Transverse colon (tissue), 4 donors: ENCODE data around the gene TUSC2. TPM values are rescaled to one million over a fixed set of nuclear protein-coding genes. Genes with fewer than 3 reads are reported as not detected.
"Not testable (repeated sequence)": the region's sequence is repeated elsewhere in the genome, so short reads cannot be mapped to it uniquely, and the experiment has no call there.

Experiments used
- DNase-seq: peaks from one replicate; pipeline ENCODE4 v3.0.0-alpha.2; 2019
- H3K27ac ChIP-seq, 4 donors: fragments of 200-600 bp; sonication (generic); 2 replicates each; pipeline ENCODE4 v1.5.1; 2016 to 2018; ENCODE audit warnings: inconsistent platforms in 4 of 4
- H3K27me3 ChIP-seq: fragments of 200-600 bp; sonication (generic); 2 replicates; pipeline ENCODE4 v1.5.1; 2017; ENCODE audit warnings: inconsistent platforms
- H3K36me3 ChIP-seq, 4 donors: fragments of 200-600 bp; sonication (generic); 2 replicates each; pipeline ENCODE4 v1.5.1; 2017 to 2019; ENCODE audit warnings: inconsistent platforms in 4 of 4
- H3K4me1 ChIP-seq, 4 donors: fragments of 200-600 bp; sonication (generic); 2 replicates each; pipeline ENCODE4 v1.5.1; 2017 to 2020; ENCODE audit warnings: inconsistent platforms in 4 of 4
- H3K4me3 ChIP-seq, 4 donors: fragments of 200-600 bp; sonication (generic); 1 replicate in 1 of 4; 2 replicates in 3 of 4; pipeline versions ENCODE4 v1.5.1 to v1.6.1; 2017 to 2019; ENCODE audit warnings: inconsistent platforms in 4 of 4
- H3K9me3 ChIP-seq, 2 donors: fragments of 200-600 bp; sonication (generic); 2 replicates each; pipeline ENCODE4 v1.5.1; 2017 to 2019; ENCODE audit warnings: inconsistent platforms in 2 of 2
- EP300 ChIP-seq: sonication (generic); formaldehyde crosslinking; IDR thresholded peaks from one replicate; pipeline ENCODE4 v1.6.1; 2017; ENCODE audit warnings: antibody characterized with exemption, low read depth
- POLR2A ChIP-seq: fragments of 450-650 bp; IDR thresholded peaks from one replicate; pipeline ENCODE4 v1.6.1; 2016; ENCODE audit warnings: antibody characterized with exemption, mild to moderate bottlenecking, moderate library complexity
- POLR2AphosphoS5 ChIP-seq, 3 donors: sonication (generic); formaldehyde crosslinking; IDR thresholded peaks; one replicate each; pipeline ENCODE4 v1.6.1; 2016; ENCODE audit warnings: antibody characterized with exemption in 3 of 3
- WGBS, 2 donors: methylation state at CpG; one replicate each; pipeline ENCODE4 v1.1.5; 2018; ENCODE audit warnings: low coverage in 1 of 2; 5-methylcytosine and 5-hydroxymethylcytosine counted together
- in situ Hi-C, 4 donors: fragments of 200-750 bp; cut with MboI; loops; one replicate each; pipeline versions ENCODE4 v1.15.0 to v1.15.1; 2017; ENCODE audit warnings: low sequenced_read_pairs in 3 of 4, low pct_ligation_motif_present in 1 of 4, low pct_unique_long_range_greater_than_20kb in 1 of 4
- intact Hi-C: fragments of 100-400 bp; cut with DNase I; formaldehyde crosslinking; loops from one replicate; pipeline ENCODE4 v1.15.1; 2023; ENCODE audit warnings: low total_unique reads
- total RNA-seq, 4 donors: library from RNA; depleted of rRNA; stranded (reverse); fragments of >200 nt; gene quantifications; one replicate each; pipeline ENCODE4 v1.1.0, GENCODE V29; 2016
- TF ChIP-seq, protein P1 (sequence below), 5 experiments: fragments of 200-600 bp in 3 of 5; fragments of 450-650 bp in 2 of 5; sonication (generic) in 3 of 5; IDR thresholded peaks; 1 replicate in 2 of 5; 2 replicates in 3 of 5; pipeline ENCODE4 v1.5.1; 2016 to 2017; ENCODE audit warnings: antibody characterized with exemption in 5 of 5, inconsistent platforms in 3 of 5, mild to moderate bottlenecking in 2 of 5, moderate library complexity in 1 of 5

Gene TUSC2
- total RNA-seq, 4 donors from 2014 or later = 7.9 to 39.6 (median 28.0) TPM

DNA sequence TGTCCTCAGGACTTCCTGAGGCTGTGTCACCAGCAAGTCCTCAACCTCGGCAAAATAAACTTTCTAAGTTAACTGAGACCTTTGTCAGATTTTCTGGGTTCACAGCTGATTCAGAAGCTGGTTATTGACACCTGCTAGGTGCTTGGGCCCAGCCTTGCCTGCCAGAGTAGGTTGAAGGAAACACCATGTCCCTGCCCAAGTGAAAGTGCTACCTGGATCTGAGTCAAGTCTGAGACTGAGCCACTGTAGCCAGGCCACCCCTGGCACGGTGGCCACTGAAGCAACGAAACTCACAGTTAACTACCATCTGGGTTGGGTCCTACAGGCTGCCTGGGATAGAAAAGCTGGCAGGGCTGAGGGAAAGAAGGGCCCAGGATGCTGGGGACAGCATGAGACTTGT is 13.7 kb downstream of the TUSC2 start:
- in situ Hi-C loops (no loop called here), intact Hi-C loops (no loop called here)
- TF ChIP-seq, protein P1, sequence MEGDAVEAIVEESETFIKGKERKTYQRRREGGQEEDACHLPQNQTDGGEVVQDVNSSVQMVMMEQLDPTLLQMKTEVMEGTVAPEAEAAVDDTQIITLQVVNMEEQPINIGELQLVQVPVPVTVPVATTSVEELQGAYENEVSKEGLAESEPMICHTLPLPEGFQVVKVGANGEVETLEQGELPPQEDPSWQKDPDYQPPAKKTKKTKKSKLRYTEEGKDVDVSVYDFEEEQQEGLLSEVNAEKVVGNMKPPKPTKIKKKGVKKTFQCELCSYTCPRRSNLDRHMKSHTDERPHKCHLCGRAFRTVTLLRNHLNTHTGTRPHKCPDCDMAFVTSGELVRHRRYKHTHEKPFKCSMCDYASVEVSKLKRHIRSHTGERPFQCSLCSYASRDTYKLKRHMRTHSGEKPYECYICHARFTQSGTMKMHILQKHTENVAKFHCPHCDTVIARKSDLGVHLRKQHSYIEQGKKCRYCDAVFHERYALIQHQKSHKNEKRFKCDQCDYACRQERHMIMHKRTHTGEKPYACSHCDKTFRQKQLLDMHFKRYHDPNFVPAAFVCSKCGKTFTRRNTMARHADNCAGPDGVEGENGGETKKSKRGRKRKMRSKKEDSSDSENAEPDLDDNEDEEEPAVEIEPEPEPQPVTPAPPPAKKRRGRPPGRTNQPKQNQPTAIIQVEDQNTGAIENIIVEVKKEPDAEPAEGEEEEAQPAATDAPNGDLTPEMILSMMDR (IDR thresholded peaks at IDR 0.05) = no peak
- no peak for TF ChIP-seq POLR2A
- no peak for TF ChIP-seq POLR2AphosphoS5 (IDR thresholded peaks at IDR 0.05)
- TF ChIP-seq EP300 = no peak
- H3K4me3 ChIP-seq = no peak overlapping the region
- H3K27me3 ChIP-seq = no peaks in the 10 kb centered on the region
- H3K36me3 ChIP-seq = no peaks in the 10 kb centered on the region
- H3K27ac ChIP-seq = no peak overlapping the region
- H3K9me3 ChIP-seq = no peaks in the 10 kb centered on the region
- no peak for DNase-seq
- 73% methylated on average over 3 of the region's 3 CpGs; no CpG with 5 or more reads in 1 of the 2 donors for WGBS, 2 donors
- peaks cover 24 to 33% (median 32%) of the 10 kb centered on the region in 4 donors for H3K4me1 ChIP-seq

DNA sequence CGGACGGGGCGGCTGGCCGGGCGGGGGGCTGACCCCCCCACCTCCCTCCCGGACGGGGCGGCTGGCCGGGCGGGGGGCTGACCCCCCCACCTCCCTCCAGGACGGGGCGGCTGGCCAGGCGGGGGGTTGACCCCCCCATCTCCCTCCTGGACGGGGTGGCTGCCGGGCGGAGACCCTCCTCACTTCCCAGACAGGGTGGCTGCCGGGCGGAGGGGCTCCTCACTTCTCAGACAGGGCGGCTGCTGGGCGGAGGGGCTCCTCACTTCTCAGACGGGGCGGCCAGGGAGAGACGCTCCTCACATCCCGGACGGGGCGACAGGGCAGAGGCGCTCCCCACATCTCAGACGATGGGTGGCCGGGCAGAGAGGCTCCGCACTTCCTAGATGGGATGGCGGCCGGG is 16.0 kb downstream of the TUSC2 start:
- H3K4me3 ChIP-seq = not testable (repeated sequence)

DNA sequence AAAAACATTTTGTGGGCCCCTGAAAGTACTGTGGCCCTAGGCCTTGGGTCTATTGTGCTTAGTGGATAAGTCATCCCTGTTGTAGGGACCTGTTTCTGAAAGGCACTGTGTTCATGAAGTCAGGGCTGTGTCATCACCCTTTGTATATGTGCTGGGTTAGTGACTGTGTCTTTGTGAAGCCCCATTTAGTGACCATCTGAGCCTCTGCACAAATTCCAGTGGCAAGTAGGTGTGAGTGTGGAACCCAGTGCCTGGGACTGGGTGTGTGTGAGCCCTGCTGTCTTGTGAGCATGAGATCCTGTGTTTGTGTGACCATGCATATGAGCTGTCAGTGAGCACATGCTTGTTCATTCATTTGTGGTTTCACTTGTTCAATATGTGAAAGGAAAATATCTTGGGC is 23.4 kb downstream of the TUSC2 start:
- H3K36me3 ChIP-seq = no peaks in the 10 kb centered on the region
- H3K27me3 ChIP-seq = no peaks in the 10 kb centered on the region
- peaks cover 7 to 24% (median 23%) of the 10 kb centered on the region in 4 donors for H3K4me1 ChIP-seq
- no peak for TF ChIP-seq POLR2A
- no peak for TF ChIP-seq POLR2AphosphoS5 (IDR thresholded peaks at IDR 0.05)
- no peak for TF ChIP-seq EP300
- TF ChIP-seq, protein P1 (IDR thresholded peaks at IDR 0.05) = no peak
- H3K4me3 ChIP-seq = no peak overlapping the region
- H3K9me3 ChIP-seq = no peaks in the 10 kb centered on the region
- no peak overlapping the region for H3K27ac ChIP-seq
- in situ Hi-C loops = no loop called here
- intact Hi-C loops = no loop called here
- no peak for DNase-seq

More for the DNA sequence above, 16.0 kb downstream of the TUSC2 start:
- H3K27me3 ChIP-seq, H3K27ac ChIP-seq, intact Hi-C loops, H3K9me3 ChIP-seq, DNase-seq, in situ Hi-C loops, H3K36me3 ChIP-seq: not testable (repeated sequence)
- 92% methylated on average over 17 of the region's 32 CpGs; no CpG with 5 or more reads in 1 of the 2 donors for WGBS, 2 donors
- peaks cover 9 to 11% (median 10%) of the 10 kb centered on the region in 4 donors for H3K4me1 ChIP-seq

DNA sequence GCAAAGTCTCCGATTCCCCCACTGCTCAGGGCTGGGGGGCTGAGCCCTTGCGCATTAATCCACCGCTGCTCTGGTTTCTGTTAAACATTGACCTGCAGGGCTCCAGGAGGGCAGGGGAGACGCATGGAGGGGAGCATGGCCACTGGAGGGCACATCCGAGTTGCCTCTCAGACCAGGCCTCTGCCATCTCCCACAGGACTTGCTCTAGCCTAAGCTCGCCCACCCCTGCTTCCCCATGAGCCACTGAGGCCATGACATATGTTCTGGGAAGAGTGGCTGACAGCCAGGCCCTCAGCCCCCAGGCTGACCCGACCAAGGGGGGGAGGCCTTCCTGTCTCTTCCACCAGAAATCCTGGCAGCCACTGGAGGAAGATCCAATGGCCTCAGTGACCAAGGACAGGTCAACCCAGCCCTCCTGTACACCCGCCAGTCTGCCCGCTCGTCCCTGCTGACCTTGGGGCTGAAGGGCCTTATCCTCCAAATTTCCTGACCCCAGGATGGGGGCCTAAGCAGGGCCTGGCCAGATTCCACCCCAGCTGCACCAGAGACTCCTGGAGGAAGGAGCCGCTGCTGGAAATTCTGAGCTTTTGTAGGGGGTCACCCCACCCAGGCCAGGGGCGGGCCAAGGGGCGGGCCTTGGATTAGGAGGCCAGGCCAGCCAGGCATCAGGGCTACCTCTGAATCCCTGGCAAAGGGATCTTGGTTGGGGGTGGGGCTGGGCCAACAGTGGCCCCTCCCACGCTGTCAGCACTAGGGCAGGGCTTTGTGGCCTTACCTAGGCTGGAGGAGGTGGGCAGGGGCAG is 24.8 kb downstream of the TUSC2 start, which contains the start of gene HYAL1:
TSS of gene HYAL1 (minus strand) at position 562 of the 803 bp plus-strand sequence. CDS start 618 bp downstream, outside the sequence.
- Histone ChIP-seq H3K27me3 (no peaks in the 10 kb centered on the region), H3K4me1 (peaks cover 12 to 32% (median 30%) of the 10 kb centered on the region in 4 donors), H3K9me3 (no peaks in the 10 kb centered on the region), H3K4me3 (peak within 1 kb of the TSS in 1 of 4 donors; percentile 13), H3K36me3 (no peaks in the 10 kb centered on the region), H3K27ac (peak within 1 kb of the TSS; percentile 48 to 73 (median 58))
- in situ Hi-C loops = no loop called here
- intact Hi-C loops = no loop called here
- TF ChIP-seq, protein P1 (IDR thresholded peaks at IDR 0.05) = peak in 1 of 5 experiments; percentile 12
- no peak for TF ChIP-seq EP300
- 58 to 70% methylated on average over 2 to 13 of the region's 14 CpGs for WGBS, 2 donors
- no peak for DNase-seq
